ENCODE results near the gene MUL1. TPM values are rescaled to one million over a fixed set of nuclear protein-coding genes. Genes with fewer than 3 reads are reported as not detected.

MUL1 gene
- 42.9 and 45.5 TPM in 2 replicates for total RNA-seq
- long read RNA-seq, transcript MUL1-201 (4 exons, 2,438 nt) = major isoform, 165 of 186 reads
- long read RNA-seq, partial matches to known transcripts = 15 of 186 reads
- long read RNA-seq, other reads (novel, unspliced or antisense) = 6 of 186 reads

GRCh38 chr1:20507564-20508410 is at the start of gene MUL1:
MUL1 (minus strand) TSS chr1:20508151; CDS start chr1:20508024, 127 bp downstream.
- Mint-ChIP-seq H3K4me3 (ENCODE audit: unreplicated experiment) (peak within 1 kb of the TSS; percentile 87), H3K27ac (ENCODE audit: unreplicated experiment) (peak within 1 kb of the TSS; percentile 94), H3K27me3 (ENCODE audit: unreplicated experiment) (peaks cover under 1% of the 10 kb centered on the region), H3K4me1 (ENCODE audit: unreplicated experiment) (peaks cover 31% of the 10 kb centered on the region), H3K36me3 (ENCODE audit: unreplicated experiment) (peaks cover 2% of the 10 kb centered on the region), H3K9me3 (ENCODE audit: unreplicated experiment) (no peaks in the 10 kb centered on the region)
- peak; percentile 97 for DNase-seq (ENCODE audit: extremely low spot score, unreplicated experiment)
- TF ChIP-seq CTCF (IDR thresholded peaks at IDR 0.05) = no peak

GRCh38 chr1:20555758-20556120 is 47.8 kb upstream of the MUL1 start:
- DNase-seq (ENCODE audit: extremely low spot score, unreplicated experiment) = no peak
- Mint-ChIP-seq H3K27me3 (ENCODE audit: unreplicated experiment) (peaks cover 25% of the 10 kb centered on the region), H3K4me1 (ENCODE audit: unreplicated experiment) (peaks cover 18% of the 10 kb centered on the region), H3K9me3 (ENCODE audit: unreplicated experiment) (no peaks in the 10 kb centered on the region), H3K4me3 (ENCODE audit: unreplicated experiment) (no peak overlapping the region), H3K27ac (ENCODE audit: unreplicated experiment) (no peak overlapping the region), H3K36me3 (ENCODE audit: unreplicated experiment) (no peaks in the 10 kb centered on the region)
- TF ChIP-seq CTCF (IDR thresholded peaks at IDR 0.05) = no peak

DNA sequence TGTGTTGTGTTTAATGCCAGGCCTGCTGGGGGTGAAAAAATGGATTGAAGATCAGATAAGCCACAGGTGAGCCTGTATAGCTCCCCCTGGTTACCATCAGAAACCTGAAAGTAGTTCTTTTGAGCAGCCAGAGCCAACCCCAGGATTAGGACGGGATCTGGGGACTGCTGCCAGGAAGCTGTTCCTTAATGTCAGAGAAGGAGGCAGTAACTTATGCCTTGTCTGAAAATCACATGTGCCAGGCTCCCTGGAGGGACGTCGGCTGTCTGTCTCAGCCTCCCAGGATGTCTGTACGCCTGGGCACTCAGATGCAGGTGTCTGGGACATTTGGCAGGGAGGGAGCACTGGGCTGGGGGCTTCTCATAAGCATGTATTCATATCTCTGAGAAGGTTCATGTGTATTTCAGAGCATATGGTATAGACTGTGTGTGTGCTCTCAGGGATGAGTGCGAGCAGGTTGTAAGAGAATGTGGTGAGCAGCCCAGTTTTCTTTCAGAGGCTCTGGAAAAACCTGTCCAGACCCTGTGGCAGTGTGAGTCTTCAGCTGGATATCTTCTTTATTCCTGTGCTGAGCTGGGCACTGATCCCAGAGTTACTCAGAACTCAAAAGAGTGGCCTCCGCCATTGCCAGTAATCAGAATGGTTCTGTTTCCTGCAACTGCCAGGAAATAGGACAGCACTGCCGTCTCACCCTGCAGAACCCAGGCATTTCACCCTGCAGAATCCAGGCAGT is 47.2 kb upstream of the MUL1 start:
- Mint-ChIP-seq H3K4me1 (ENCODE audit: unreplicated experiment) (peaks cover 18% of the 10 kb centered on the region), H3K36me3 (ENCODE audit: unreplicated experiment) (no peaks in the 10 kb centered on the region), H3K9me3 (ENCODE audit: unreplicated experiment) (no peaks in the 10 kb centered on the region), H3K27me3 (ENCODE audit: unreplicated experiment) (peaks cover 20% of the 10 kb centered on the region), H3K27ac (ENCODE audit: unreplicated experiment) (no peak overlapping the region), H3K4me3 (ENCODE audit: unreplicated experiment) (no peak overlapping the region)
- no peak for TF ChIP-seq CTCF (IDR thresholded peaks at IDR 0.05)
- DNase-seq (ENCODE audit: extremely low spot score, unreplicated experiment) = no peak

GRCh38 chr1:20552728-20553445 is 44.9 kb upstream of the MUL1 start:
- peaks cover 22% of the 10 kb centered on the region for H3K27me3 Mint-ChIP-seq (ENCODE audit: unreplicated experiment)
- DNase-seq (ENCODE audit: extremely low spot score, unreplicated experiment) = no peak

More at GRCh38 chr1:20552728-20553445, 44.9 kb upstream of the MUL1 start:
- peaks cover 18% of the 10 kb centered on the region for H3K4me1 Mint-ChIP-seq (ENCODE audit: unreplicated experiment)
- H3K9me3 Mint-ChIP-seq (ENCODE audit: unreplicated experiment) = no peaks in the 10 kb centered on the region
- no peak for TF ChIP-seq CTCF (IDR thresholded peaks at IDR 0.05)
- peak overlapping the region; percentile 62 for H3K4me3 Mint-ChIP-seq (ENCODE audit: unreplicated experiment)
- no peaks in the 10 kb centered on the region for H3K36me3 Mint-ChIP-seq (ENCODE audit: unreplicated experiment)
- no peak overlapping the region for H3K27ac Mint-ChIP-seq (ENCODE audit: unreplicated experiment)
